HEK293 (cell line): ENCODE data around the gene BMP2.

Source experiments
- CTCF ChIA-PET: fragments of 350-600 bp; formaldehyde crosslinking; extraction: SDS; loops from one replicate; lab custom pipeline; 2021; ENCODE audit warnings: antibody characterized with exemption; lab: Yijun Ruan, JAX
- POLR2A ChIA-PET: fragments of 300-600 bp; formaldehyde crosslinking; extraction: SDS; loops from one replicate; lab custom pipeline; 2020; ENCODE audit warnings: antibody characterized with exemption, inconsistent platforms; lab: Yijun Ruan, JAX
- H3K27ac ChIP-seq: fragments of 200-500 bp; sonication (Bioruptor generic); 2 replicates; pipeline ENCODE4 v1.5.1; 2014; ENCODE audit warnings: low read depth, low read length, control low read depth, inconsistent platforms; ENCODE audit errors: extremely low read depth
- H3K36me3 ChIP-seq, 2 experiments: fragments of 200-500 bp in 1 of 2; sonication (Bioruptor generic) in 1 of 2; 1 replicate in 1 of 2; 2 replicates in 1 of 2; pipeline ENCODE4 v1.5.1; 2014 to 2017; ENCODE audit warnings: inconsistent platforms in 2 of 2, low read length in 2 of 2; ENCODE audit not compliant: control insufficient read depth in 2 of 2, insufficient read depth in 1 of 2
- H3K4me1 ChIP-seq: fragments of 200-500 bp; sonication (Bioruptor generic); 2 replicates; pipeline ENCODE4 v1.5.1; 2014; ENCODE audit warnings: mild to moderate bottlenecking, low read length, inconsistent platforms; ENCODE audit not compliant: control insufficient read depth, insufficient read depth
- H3K4me3 ChIP-seq: 2 replicates; pipeline ENCODE4 v1.5.1; 2011; ENCODE audit warnings: low read depth, mild to moderate bottlenecking, control low read depth, low read length, moderate library complexity
- H3K9me3 ChIP-seq: fragments of 200-500 bp; sonication (Bioruptor generic); 2 replicates; pipeline ENCODE4 v1.5.1; 2014; ENCODE audit warnings: low read depth, low read length, inconsistent platforms; ENCODE audit not compliant: control insufficient read depth, insufficient read depth
- GFI1B ChIP-seq: fragments of 450-650 bp; formaldehyde crosslinking; IDR thresholded peaks from 2 replicates; pipeline ENCODE4 v1.5.1; 2016; ENCODE audit warnings: missing biosample characterization, missing genetic modification characterization
- KLF8 ChIP-seq: fragments of 450-650 bp; formaldehyde crosslinking; IDR thresholded peaks from 2 replicates; pipeline ENCODE4 v1.5.1; 2016; ENCODE audit warnings: missing biosample characterization, missing genetic modification characterization
- KLF9 ChIP-seq: fragments of 450-650 bp; formaldehyde crosslinking; IDR thresholded peaks from 2 replicates; pipeline ENCODE4 v1.5.1; 2016; ENCODE audit warnings: missing biosample characterization, missing genetic modification characterization, low read depth
- PATZ1 ChIP-seq: fragments of 450-650 bp; formaldehyde crosslinking; IDR thresholded peaks from 2 replicates; pipeline ENCODE4 v1.5.1; 2016; ENCODE audit warnings: missing biosample characterization, missing genetic modification characterization
- SETDB1 ChIP-seq: IDR thresholded peaks from one replicate; pipeline ENCODE4 v1.6.1; 2017; ENCODE audit warnings: mild to moderate bottlenecking, low read length, moderate library complexity, mixed read lengths; ENCODE audit not compliant: insufficient read length
- TRIM28 ChIP-seq: IDR thresholded peaks from 2 replicates; pipeline ENCODE4 v1.6.1; 2011; ENCODE audit warnings: low read length, control low read depth, borderline replicate concordance
- ZEB2 ChIP-seq: fragments of 450-650 bp; formaldehyde crosslinking; IDR thresholded peaks from 2 replicates; pipeline ENCODE4 v1.5.1; 2016; ENCODE audit warnings: missing biosample characterization, missing genetic modification characterization
- ZNF221 ChIP-seq: fragments of 450-650 bp; formaldehyde crosslinking; IDR thresholded peaks from 2 replicates; pipeline ENCODE4 v1.5.1; 2017; ENCODE audit warnings: missing biosample characterization, missing genetic modification characterization, borderline replicate concordance
- ZNF239 ChIP-seq: fragments of 450-650 bp; formaldehyde crosslinking; IDR thresholded peaks from 2 replicates; pipeline ENCODE4 v1.5.1; 2016; ENCODE audit warnings: missing biosample characterization, missing genetic modification characterization
- ZNF37A ChIP-seq: fragments of 450-650 bp; IDR thresholded peaks from 2 replicates; pipeline ENCODE4 v1.5.1; 2018; ENCODE audit warnings: missing biosample characterization, missing genetic modification characterization
- ZNF398 ChIP-seq: fragments of 450-650 bp; formaldehyde crosslinking; IDR thresholded peaks from 2 replicates; pipeline ENCODE4 v1.5.1; 2017; ENCODE audit warnings: missing biosample characterization, missing genetic modification characterization
- ZNF548 ChIP-seq: fragments of 450-650 bp; formaldehyde crosslinking; IDR thresholded peaks from 2 replicates; pipeline ENCODE4 v1.5.1; 2016; ENCODE audit warnings: missing biosample characterization, missing genetic modification characterization
- ZNF645 ChIP-seq: fragments of 450-650 bp; formaldehyde crosslinking; IDR thresholded peaks from 2 replicates; pipeline ENCODE4; 2016; ENCODE audit warnings: missing biosample characterization, missing genetic modification characterization
- ZNF658 ChIP-seq: fragments of 450-650 bp; formaldehyde crosslinking; IDR thresholded peaks from 2 replicates; pipeline ENCODE4; 2016; ENCODE audit warnings: missing biosample characterization, missing genetic modification characterization
- ZNF776 ChIP-seq: fragments of 450-650 bp; formaldehyde crosslinking; IDR thresholded peaks from 2 replicates; pipeline ENCODE4 v1.5.0; 2017; ENCODE audit warnings: missing biosample characterization, missing genetic modification characterization, borderline replicate concordance
- ZNF777 ChIP-seq: fragments of 450-650 bp; formaldehyde crosslinking; IDR thresholded peaks from 2 replicates; pipeline ENCODE4 v1.5.1; 2017; ENCODE audit warnings: missing biosample characterization, missing genetic modification characterization, borderline replicate concordance
- ZSCAN5A ChIP-seq: fragments of 450-650 bp; formaldehyde crosslinking; IDR thresholded peaks from 2 replicates; pipeline ENCODE4 v1.5.1; 2016; ENCODE audit warnings: missing biosample characterization, missing genetic modification characterization

Gene BMP2

GRCh38 chr20:6802227-6802626 lies 34.7 kb downstream of the BMP2 start (continued):
- TF ChIP-seq ZNF398 (no peak), PATZ1 (tag by site-specific recombination) (no peak), KLF9 (tag by site-specific recombination) (no peak), KLF8 (tag by site-specific recombination) (no peak)
- TF ChIP-seq, all 188 proteins: peak for 0

GRCh38 chr20:6806275-6806674 lies 38.8 kb downstream of the BMP2 start:
- Histone ChIP-seq H3K4me1 (peaks cover 5% of the 10 kb centered on the region; the same call in 1 of the 2 replicates), H3K36me3 (no peaks in the 10 kb centered on the region), H3K27ac (no peak overlapping the region), H3K9me3 (no peaks in the 10 kb centered on the region), H3K4me3 (no peak overlapping the region)
- CTCF ChIA-PET, result no interaction called here
- POLR2A ChIA-PET, result no interaction called here
- TF ChIP-seq ZNF658 (tag by site-specific recombination), result no peak
- no peak for TF ChIP-seq ZNF239 (tag by site-specific recombination)
- TF ChIP-seq ZNF398, result no peak
- TF ChIP-seq ZNF37A (tag by site-specific recombination), result no peak
- TF ChIP-seq SETDB1, result peak; percentile 93
- no peak for TF ChIP-seq GFI1B
- no peak for TF ChIP-seq ZNF645
- peak; percentile 67; the same call in 1 of the 2 replicates for TF ChIP-seq TRIM28
- TF ChIP-seq ZNF777 (tag by site-specific recombination), result no peak
- no peak for TF ChIP-seq ZEB2 (tag by site-specific recombination)
- TF ChIP-seq ZNF548 (tag by site-specific recombination), result no peak
- no peak for TF ChIP-seq ZNF776
- no peak for TF ChIP-seq ZNF221 (tag by site-specific recombination)
- TF ChIP-seq ZSCAN5A, result no peak
